Kidney (tissue), 14 donors: ENCODE results near the gene GPR55. TPM values are rescaled to one million over a fixed set of nuclear protein-coding genes. Genes with fewer than 3 reads are reported as not detected.
A peak's percentile ranks its signal among the peaks of the same experiment; 100 is the strongest.

ENCODE experiments used
- DNase-seq, 5 donors: peaks; one replicate each; pipeline ENCODE4 v3.0.0-alpha.2; 2013 to 2020
- FAIRE-seq: peaks from 2 replicates; lab custom pipeline; 2012; peaks lifted over from hg19 to GRCh38; lab: Jason Lieb, UNC
- H3K27ac ChIP-seq, 2 donors: one replicate each; pipeline ENCODE4 v1.7.0; 2013; ENCODE audit warnings: low read depth in 2 of 2, low read length in 2 of 2, inconsistent platforms in 1 of 2
- H3K27me3 ChIP-seq: one replicate; pipeline ENCODE4 v1.7.1; 2013; ENCODE audit warnings: low read length, inconsistent platforms; ENCODE audit not compliant: control insufficient read depth, insufficient read depth
- H3K36me3 ChIP-seq, 3 donors: one replicate each; pipeline versions ENCODE4 v1.7.0 to v1.7.1; 2013; ENCODE audit warnings: low read length in 3 of 3, control low read depth in 1 of 3, inconsistent platforms in 1 of 3; ENCODE audit not compliant: insufficient read depth in 3 of 3, control insufficient read depth in 2 of 3
- H3K4me1 ChIP-seq, 3 donors: one replicate each; pipeline versions ENCODE4 v1.7.0 to v1.7.1; 2013; ENCODE audit warnings: low read length in 3 of 3, inconsistent platforms in 1 of 3, low read depth in 1 of 3; ENCODE audit not compliant: control insufficient read depth in 2 of 3, insufficient read depth in 2 of 3
- H3K4me3 ChIP-seq, 3 donors: one replicate each; pipeline versions ENCODE4 v1.7.0 to v1.8.1; 2013; ENCODE audit warnings: low read length in 3 of 3, control low read depth in 1 of 3, inconsistent platforms in 1 of 3
- H3K9ac ChIP-seq, 3 donors: one replicate each; pipeline versions ENCODE4 v1.7.0 to v1.7.1; 2013; ENCODE audit warnings: low read length in 3 of 3, control low read depth in 1 of 3, inconsistent platforms in 1 of 3
- H3K9me3 ChIP-seq, 3 donors: one replicate each; pipeline versions ENCODE4 v1.7.0 to v1.7.1; 2013; ENCODE audit warnings: low read length in 3 of 3, control low read depth in 1 of 3, inconsistent platforms in 1 of 3; ENCODE audit not compliant: control insufficient read depth in 2 of 3, insufficient read depth in 1 of 3
- CTCF ChIP-seq: IDR thresholded peaks from 3 replicates; pipeline ENCODE4 v1.5.1; 2012; ENCODE audit warnings: mild to moderate bottlenecking, moderate library complexity, borderline replicate concordance; ENCODE audit not compliant: insufficient read depth; ENCODE audit errors: extremely low read depth
- intact Hi-C: fragments of 100-400 bp; cut with DNase I; formaldehyde crosslinking; loops from one replicate; pipeline ENCODE4 v1.11.1; 2022
- polyA plus RNA-seq: library from polyadenylated mRNA; stranded (reverse); fragments of 350-450 nt; fragmentation: Illumina TruSeq; extraction: RNeasy Lipid Tissue Mini Kit (QIAGEN cat#74804); gene quantifications from one replicate; pipeline ENCODE4 v1.2.3, GENCODE V29; 2014; ENCODE audit warnings: low read depth, low replicate concordance; ENCODE audit not compliant: insufficient read depth
- total RNA-seq: library from RNA; stranded (reverse); fragmentation: NEBNext Ultra II Directional; extraction: Animal tissue kit (Norgen Biotek cat#: 25700); gene quantifications from one replicate; pipeline ENCODE4 v1.2.1, GENCODE V29; 2021
- donor health status: control.
- donor health status: control.
- donor health status: control.
- donor health status: control.
- donor health status: control.
- donor health status: DM: yes; HTN: yes; CAD: no.
- donor health status: Normal renal cell carcinoma (clear cell type).

The GPR55 gene
- total and polyA plus RNA-seq, 2 donors from 2014 or later: 0.69 TPM; not detected in 1

- no peak overlapping the region for H3K4me3 ChIP-seq
- TF ChIP-seq CTCF: no peak
- FAIRE-seq (no peak), DNase-seq (peak; percentile 57 to 74 (median 64))
- H3K9me3 ChIP-seq: no peaks in the 10 kb centered on the region
- no peak overlapping the region for H3K9ac ChIP-seq
- no peaks in the 10 kb centered on the region for H3K27me3 ChIP-seq
- intact Hi-C loops: no loop called here
- H3K4me1 ChIP-seq: peaks cover 0 to 10% (median 0%) of the 10 kb centered on the region in 3 donors
- peaks cover 0 to 10% (median 9%) of the 10 kb centered on the region in 3 donors for H3K36me3 ChIP-seq
- H3K27ac ChIP-seq: no peak overlapping the region
These were observed 46.3 kb downstream of the GPR55 start for GRCh38 chr2:230878599-230879188.

GRCh38 chr2:230877759-230878598 is 47.1 kb downstream of the GPR55 start:
- H3K27me3 ChIP-seq: no peaks in the 10 kb centered on the region
- H3K36me3 ChIP-seq: peaks cover 0 to 10% (median 9%) of the 10 kb centered on the region in 3 donors

DNA sequence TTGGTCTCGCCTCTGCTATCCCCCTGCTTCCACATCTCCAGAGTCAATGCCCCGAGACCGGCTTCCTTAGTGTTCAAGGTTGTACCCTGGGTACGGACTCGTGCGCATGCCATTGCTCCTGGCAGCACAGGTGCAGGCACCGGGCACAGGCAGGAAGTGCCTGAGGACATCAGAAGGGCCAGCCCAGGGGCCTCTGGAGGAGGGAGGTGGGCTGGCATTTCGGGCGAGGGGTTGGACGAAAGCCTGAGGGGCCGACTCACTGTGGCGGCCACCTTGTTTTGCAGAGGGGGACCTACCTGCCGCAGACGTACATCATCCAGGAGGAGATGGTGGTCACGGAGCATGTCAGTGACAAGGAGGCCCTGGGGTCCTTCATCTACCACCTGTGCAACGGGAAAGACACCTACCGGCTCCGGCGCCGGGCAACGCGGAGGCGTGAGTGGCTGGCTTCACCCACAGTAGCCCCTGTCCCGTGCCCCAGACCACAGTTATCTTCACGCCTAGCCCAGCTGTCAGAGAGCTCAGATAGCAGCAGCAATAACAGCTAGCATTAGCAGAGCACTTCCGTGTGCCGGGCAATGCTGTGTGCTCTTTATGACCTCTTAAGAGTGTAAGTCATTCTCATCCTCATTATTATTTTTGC is 47.8 kb downstream of the GPR55 start:
- no peak for TF ChIP-seq CTCF
- H3K36me3 ChIP-seq: peaks cover 0 to 10% (median 9%) of the 10 kb centered on the region in 3 donors
- FAIRE-seq (no peak), DNase-seq (peak in 3 of 5 donors; percentile 8 to 70 (median 48))
- H3K4me1 ChIP-seq: peaks cover 0 to 14% (median 0%) of the 10 kb centered on the region in 3 donors
- no peak overlapping the region for H3K9ac ChIP-seq
- H3K9me3 ChIP-seq: no peaks in the 10 kb centered on the region
- intact Hi-C loops: no loop called here
- H3K27ac ChIP-seq: no peak overlapping the region
- H3K4me3 ChIP-seq: no peak overlapping the region
- no peaks in the 10 kb centered on the region for H3K27me3 ChIP-seq

More at GRCh38 chr2:230877759-230878598, 47.1 kb downstream of the GPR55 start:
- intact Hi-C loops: no loop called here
- Histone ChIP-seq H3K9me3 (no peaks in the 10 kb centered on the region), H3K9ac (no peak overlapping the region), H3K27ac (no peak overlapping the region), H3K4me3 (no peak overlapping the region), H3K4me1 (peaks cover 0 to 12% (median 0%) of the 10 kb centered on the region in 3 donors)
- DNase-seq (peak in 3 of 5 donors; percentile 15 to 61 (median 59)), FAIRE-seq (no peak)
- no peak for TF ChIP-seq CTCF
